H4 (cell line): ENCODE measurements around the gene SOHLH2. TPM values are rescaled to one million over a fixed set of nuclear protein-coding genes. Genes with fewer than 3 reads are reported as not detected.

ENCODE experiments used
- DNase-seq: peaks from one replicate; pipeline ENCODE4 v3.0.0-alpha.2; 2015; ENCODE audit warnings: low spot score
- total RNA-seq: library from RNA; depleted of rRNA; stranded (reverse); fragments of >200 nt; shearing (Covaris generic); gene quantifications from 2 replicates; pipeline ENCODE4 v1.2.3, GENCODE V29; 2014

Gene SOHLH2
- total RNA-seq, 1 experiment from 2014 or later, result 0.33 TPM

DNA sequence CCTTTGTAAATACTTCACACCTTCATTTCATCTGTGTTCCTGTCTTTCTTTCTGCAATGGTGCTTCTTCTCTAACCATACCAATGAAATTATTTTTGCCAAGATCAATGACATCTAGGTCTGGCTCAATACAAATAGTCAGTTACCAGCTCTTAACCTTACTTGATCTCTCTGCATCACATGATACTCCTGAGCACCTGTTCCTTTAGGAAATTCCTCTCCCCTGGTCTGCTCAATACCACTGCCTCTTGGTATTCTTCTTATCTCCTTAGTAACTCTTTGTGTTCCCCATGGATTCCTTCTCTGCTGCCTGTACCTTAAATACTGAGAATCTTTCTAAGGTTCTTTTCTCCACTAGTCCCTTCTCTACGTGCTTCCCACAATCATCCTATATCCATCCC is 25.9 kb downstream of the SOHLH2 start:
- DNase-seq, result no peak

GRCh38 chr13:36183901-36184300 is 30.5 kb downstream of the SOHLH2 start:
- DNase-seq, result no peak

DNA sequence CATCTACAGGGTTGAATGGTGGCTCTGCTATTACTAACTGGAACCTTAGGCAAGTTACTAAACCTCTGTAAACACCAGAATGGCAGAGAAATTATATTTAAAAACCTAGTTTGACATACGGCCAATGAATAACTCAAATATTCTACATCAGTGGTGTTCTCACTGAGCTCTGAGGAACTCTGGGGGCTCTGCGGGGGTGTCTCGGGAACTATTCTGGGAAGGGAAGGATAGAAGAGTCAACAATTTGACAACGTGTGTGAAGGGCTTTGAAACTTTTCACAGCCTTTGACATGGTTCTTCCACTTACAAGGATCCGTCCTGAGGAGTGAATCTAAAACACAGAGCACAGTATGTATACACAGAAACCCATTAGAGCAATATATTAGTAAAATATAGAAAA is 38.7 kb downstream of the SOHLH2 start:
- no peak for DNase-seq

- no peak for DNase-seq
These were observed 39.4 kb downstream of the SOHLH2 start for GRCh38 chr13:36174923-36175322.

GRCh38 chr13:36173571-36174322 is 40.6 kb downstream of the SOHLH2 start:
- DNase-seq, result no peak

GRCh38 chr13:36166046-36166445 is 48.3 kb downstream of the SOHLH2 start:
- no peak for DNase-seq

- DNase-seq, result peak; percentile 92
These were observed 50.5 kb downstream of the SOHLH2 start for GRCh38 chr13:36163809-36164308.

DNA sequence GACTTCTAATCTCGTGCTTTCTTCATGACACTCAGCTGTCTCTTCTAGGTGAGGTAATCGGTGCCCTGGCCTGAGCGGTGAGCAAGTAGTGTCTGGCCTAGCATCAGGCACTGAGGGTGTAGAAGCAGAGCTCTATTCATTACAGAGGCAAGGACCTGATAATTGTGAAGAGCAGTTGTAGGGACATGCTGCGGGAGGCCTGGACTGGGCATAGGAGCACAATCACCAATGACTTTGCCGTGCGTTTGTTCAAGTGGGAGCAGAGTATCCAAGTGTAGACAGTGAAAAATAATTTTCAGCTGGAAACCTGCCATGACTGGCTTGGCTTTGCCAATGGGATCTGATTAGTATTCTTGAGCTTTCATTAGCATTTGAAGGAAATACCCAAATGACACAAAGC is 51.1 kb downstream of the SOHLH2 start:
- DNase-seq, result no peak

GRCh38 chr13:36160297-36160696 is 54.1 kb downstream of the SOHLH2 start:
- no peak for DNase-seq

GRCh38 chr13:36158611-36159010 is 55.7 kb downstream of the SOHLH2 start:
- DNase-seq, result peak; percentile 8

DNA sequence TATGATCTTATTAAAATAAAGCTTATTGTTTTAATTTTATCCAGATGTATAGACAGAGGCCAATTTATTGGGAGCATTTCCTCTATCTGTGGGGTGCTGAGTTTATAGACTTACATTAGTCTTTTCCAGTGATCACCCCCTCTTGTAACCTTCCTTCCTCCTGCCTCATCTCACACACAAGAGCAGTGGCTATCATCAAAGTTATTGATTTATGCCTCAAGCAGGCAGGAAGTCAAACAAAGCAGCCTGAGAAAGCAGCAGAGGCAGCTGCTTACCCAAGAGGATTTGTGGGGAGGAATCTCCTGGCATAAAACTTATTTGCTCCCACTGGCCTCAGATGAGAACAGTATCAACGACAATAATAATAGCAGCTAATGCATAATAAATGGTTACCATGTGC is 56.9 kb downstream of the SOHLH2 start:
- no peak for DNase-seq

DNA sequence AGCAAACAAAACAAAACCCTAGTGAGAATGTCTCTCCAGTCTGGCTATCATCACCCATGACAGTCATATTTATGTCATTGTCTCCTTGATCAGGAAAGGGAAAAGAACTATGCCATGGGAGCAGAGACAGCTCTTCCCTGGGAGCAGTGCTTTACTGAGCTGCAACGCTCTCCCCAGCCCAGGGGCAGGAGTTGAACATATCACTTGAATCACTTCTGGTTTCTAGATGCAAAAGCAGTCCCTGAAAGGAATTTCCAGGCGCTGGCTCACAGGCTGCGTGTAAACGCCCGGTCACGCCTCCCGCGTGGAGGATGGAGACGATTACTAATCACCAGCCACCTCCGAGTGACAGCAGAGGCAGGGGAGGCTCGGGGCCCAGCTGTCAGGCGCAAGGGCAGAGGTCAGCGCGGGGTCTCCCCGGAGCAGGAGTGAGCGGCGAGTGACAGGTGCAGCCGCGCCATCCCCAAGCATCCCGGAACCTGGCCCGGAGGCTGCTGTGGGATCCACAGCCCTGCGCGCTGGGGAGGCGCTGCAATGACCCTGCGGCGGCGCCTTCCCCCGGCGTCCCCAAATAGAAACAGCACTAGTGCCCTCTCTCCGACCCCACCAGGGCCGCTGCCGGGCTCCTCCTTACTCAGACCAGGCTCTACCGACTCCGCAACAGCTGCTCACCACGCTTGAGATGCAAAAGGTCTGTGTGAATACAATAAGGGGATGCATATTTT is 59.6 kb downstream of the SOHLH2 start:
- DNase-seq, result no peak

DNA sequence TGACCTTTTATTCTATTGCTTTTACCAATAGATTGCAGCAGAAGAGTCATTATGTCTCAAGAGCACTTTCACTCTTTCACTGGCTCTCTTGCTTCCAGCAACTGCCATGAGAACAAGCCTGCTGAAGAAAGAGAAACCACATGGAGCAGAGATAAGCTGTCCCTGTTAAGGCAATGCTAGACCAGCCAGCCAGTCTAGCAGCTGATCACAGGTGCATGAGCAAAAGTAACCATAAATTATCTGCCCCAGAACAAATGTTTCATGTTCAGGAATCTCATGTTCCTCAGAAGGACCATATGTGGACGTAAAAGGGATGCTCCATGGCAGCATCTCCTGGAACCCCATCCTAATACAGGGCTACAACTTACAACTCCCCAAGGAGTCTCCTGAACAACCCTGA is 62.8 kb downstream of the SOHLH2 start:
- no peak for DNase-seq

- no peak for DNase-seq
These were observed 65.9 kb downstream of the SOHLH2 start for GRCh38 chr13:36148446-36148845.

DNA sequence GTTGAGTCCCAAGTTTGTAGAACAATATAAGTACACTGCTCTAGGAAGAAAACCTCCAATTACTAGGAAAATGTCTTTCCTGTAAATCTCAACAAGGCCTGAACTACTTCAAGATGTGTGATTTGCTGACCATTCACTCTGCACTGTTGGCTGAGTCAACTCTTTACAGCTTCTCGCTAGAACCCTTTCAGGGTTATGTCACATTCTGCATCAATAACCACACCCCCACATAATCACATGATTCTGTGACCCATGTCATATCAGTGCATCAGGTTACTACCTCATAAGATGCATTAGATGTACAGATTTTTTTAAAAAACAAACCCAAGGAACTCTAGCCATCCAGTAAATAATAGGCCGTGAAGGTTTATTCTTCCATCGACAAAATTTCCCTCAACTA is 67.0 kb downstream of the SOHLH2 start:
- DNase-seq, result no peak

- DNase-seq, result no peak
These were observed 67.7 kb downstream of the SOHLH2 start for GRCh38 chr13:36146511-36147269.

DNA sequence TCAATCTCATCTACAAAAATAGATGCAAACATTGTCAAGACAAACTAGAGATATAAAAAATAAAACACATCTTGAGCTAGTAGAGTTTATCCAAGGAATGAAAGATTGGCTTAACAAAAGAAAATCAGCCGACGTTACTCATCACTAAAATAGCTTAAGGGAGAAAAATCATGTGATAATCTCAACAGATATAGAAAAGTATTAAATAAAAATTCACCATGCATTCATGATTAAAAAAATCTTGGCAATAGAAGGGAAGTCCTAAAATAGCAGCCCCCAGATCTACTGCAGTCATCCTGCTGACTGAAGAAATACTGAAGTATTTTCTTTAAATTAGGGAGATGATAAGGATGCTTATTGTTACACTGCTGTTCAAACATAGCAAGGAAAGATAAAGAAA is 70.6 kb downstream of the SOHLH2 start:
- DNase-seq, result no peak

DNA sequence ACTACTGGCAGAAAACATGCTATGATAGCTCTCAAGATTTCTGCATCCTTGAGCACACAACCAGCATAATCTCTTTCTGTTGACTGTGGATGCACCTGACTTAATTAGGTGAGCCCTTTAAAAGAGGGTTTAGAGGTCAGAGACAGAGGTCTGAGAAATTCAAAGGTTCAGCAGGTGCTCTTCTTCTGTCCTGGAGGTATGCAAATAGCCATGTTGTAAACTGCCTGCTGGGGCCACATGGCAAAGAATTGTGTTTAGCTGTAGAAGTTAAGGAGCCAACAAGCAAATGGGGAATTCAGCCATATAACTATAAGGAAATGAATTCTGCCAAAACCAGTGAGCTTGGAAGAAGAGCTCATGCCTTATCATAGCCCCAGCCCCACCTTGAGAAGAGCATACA is 71.6 kb downstream of the SOHLH2 start:
- DNase-seq, result no peak

GRCh38 chr13:36135876-36136275 is 78.5 kb downstream of the SOHLH2 start:
- DNase-seq, result no peak

DNA sequence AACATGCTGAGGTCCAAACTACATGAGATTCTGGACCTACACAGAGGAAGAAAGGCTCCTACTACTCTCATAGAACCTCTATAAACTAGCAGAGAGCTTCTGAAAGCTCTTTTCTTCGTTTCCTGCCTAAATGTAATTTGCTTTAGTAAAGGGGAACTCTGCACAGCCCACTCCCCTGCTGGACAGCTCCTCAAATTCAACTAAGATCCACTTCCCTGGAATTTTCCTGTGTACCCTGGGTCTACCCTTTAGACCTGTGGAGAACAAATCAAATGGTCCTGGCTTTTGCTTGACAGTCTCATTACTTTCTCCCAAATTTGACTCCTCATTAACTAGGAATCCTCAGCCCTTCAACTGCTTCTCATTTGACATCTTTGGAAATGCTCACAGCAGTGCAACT is 79.7 kb downstream of the SOHLH2 start:
- DNase-seq, result no peak

- no peak for DNase-seq
These were observed 80.3 kb downstream of the SOHLH2 start for GRCh38 chr13:36133950-36134626.

- DNase-seq, result no peak
These were observed 82.0 kb downstream of the SOHLH2 start for GRCh38 chr13:36132376-36132775.
